K562 (cell line): Measurements from ENCODE around the gene TBX1. TPM values are rescaled to one million over a fixed set of nuclear protein-coding genes. Genes with fewer than 3 reads are reported as not detected.

ENCODE experiments used
- AFF1 ChIP-seq, 2 experiments: fragments of 450-650 bp; IDR thresholded peaks; 2 replicates each; pipeline ENCODE4 v1.6.1; 2018; ENCODE audit warnings: mild to moderate bottlenecking in 2 of 2, low read depth in 1 of 2; ENCODE audit not compliant: partially characterized antibody in 2 of 2
- ERF ChIP-seq: fragments of 450-650 bp; formaldehyde crosslinking; IDR thresholded peaks from 2 replicates; pipeline ENCODE4 v1.4.0; 2020; ENCODE audit warnings: mild to moderate bottlenecking, mixed read lengths
- ESRRA ChIP-seq: fragments of 450-650 bp; IDR thresholded peaks from 2 replicates; pipeline ENCODE4 v1.6.1; 2014; ENCODE audit warnings: low read depth, mild to moderate bottlenecking, moderate library complexity, borderline replicate concordance
- ETS2 ChIP-seq: IDR thresholded peaks from 2 replicates; pipeline ENCODE4 v1.6.1; 2016; ENCODE audit warnings: borderline replicate concordance, missing genetic modification characterization, mild to moderate bottlenecking, moderate library complexity, missing compliant biosample characterization; ENCODE audit not compliant: poor library complexity, severe bottlenecking
- HEY1 ChIP-seq: fragments of 250-450 bp; sonication (Bioruptor Pico); IDR thresholded peaks from 2 replicates; pipeline ENCODE4 v1.5.0; 2020; ENCODE audit warnings: mild to moderate bottlenecking, moderate library complexity, borderline replicate concordance
- L3MBTL2 ChIP-seq: fragments of 450-650 bp; IDR thresholded peaks from 2 replicates; pipeline ENCODE4 v1.6.1; 2016; ENCODE audit warnings: mild to moderate bottlenecking, moderate library complexity
- MYC ChIP-seq, 2 experiments: fragments of 250-450 bp in 1 of 2; sonication (Bioruptor Pico) in 1 of 2; IDR thresholded peaks; 2 replicates each; pipeline versions ENCODE4 v1.5.1 to v1.6.1; 2012 to 2021; ENCODE audit warnings: low read depth in 2 of 2, borderline replicate concordance in 1 of 2, improper control_type of control experiment in 1 of 2, low read length in 1 of 2, mild to moderate bottlenecking in 1 of 2, moderate library complexity in 1 of 2
- NCOA2 ChIP-seq, 2 experiments: fragments of 450-650 bp; IDR thresholded peaks; 2 replicates each; pipeline ENCODE4 v1.6.1; 2018; ENCODE audit warnings: mild to moderate bottlenecking in 2 of 2, moderate library complexity in 1 of 2; ENCODE audit not compliant: partially characterized antibody in 2 of 2
- NFATC3 ChIP-seq: fragments of 450-650 bp; IDR thresholded peaks from 2 replicates; pipeline ENCODE4 v1.6.1; 2017; ENCODE audit warnings: mild to moderate bottlenecking
- NFRKB ChIP-seq: fragments of 450-650 bp; IDR thresholded peaks from 2 replicates; pipeline ENCODE4 v1.6.1; 2016; ENCODE audit warnings: low read depth
- RBM15 ChIP-seq: fragments of 200-400 bp; formaldehyde crosslinking; IDR thresholded peaks from 2 replicates; pipeline ENCODE4 v1.6.1; 2018; ENCODE audit warnings: mild to moderate bottlenecking, low read length, moderate library complexity; ENCODE audit not compliant: insufficient read depth
- TRIM28 ChIP-seq: fragments of 450-650 bp; IDR thresholded peaks from 2 replicates; pipeline ENCODE4 v1.6.1; 2017
- ZBTB7A ChIP-seq: IDR thresholded peaks from 2 replicates; pipeline ENCODE4 v1.6.1; 2011; ENCODE audit warnings: low read depth, mild to moderate bottlenecking, low read length, moderate library complexity, borderline replicate concordance; ENCODE audit not compliant: control insufficient read depth
- ZNF133 ChIP-seq: fragments of 250-450 bp; sonication (Bioruptor Pico); IDR thresholded peaks from 2 replicates; pipeline ENCODE4 v1.4.0; 2020; ENCODE audit warnings: mild to moderate bottlenecking
- ZNF3 ChIP-seq: fragments of 250-450 bp; sonication (Bioruptor Pico); IDR thresholded peaks from 2 replicates; pipeline ENCODE4 v1.5.0; 2021; ENCODE audit warnings: mild to moderate bottlenecking, moderate library complexity
- ZNF586 ChIP-seq: fragments of 450-650 bp; formaldehyde crosslinking; conservative IDR thresholded peaks from 2 replicates; pipeline ENCODE4 v1.4.0; 2020; ENCODE audit warnings: mild to moderate bottlenecking, moderate library complexity
- ZNF655 ChIP-seq: fragments of 250-450 bp; sonication (Bioruptor Pico); IDR thresholded peaks from 2 replicates; pipeline ENCODE4 v1.5.0; 2021
- polyA plus RNA-seq, 8 experiments: library from polyadenylated mRNA; depleted of rRNA in 4 of 8; stranded (reverse) in 5 of 8; unstranded in 3 of 8; fragments of >200 nt; fragmentation: Nextera tagmentation in 2 of 8; fragmentation: Illumina TruSeq in 1 of 8; extraction: Ambion mirVana in 2 of 8; extraction: Trizol in 1 of 8; gene quantifications; 2 replicates each; pipeline versions ENCODE4 v1.2.1 to v1.2.3, GENCODE V29; 2011 to 2014; ENCODE audit warnings: inconsistent platforms in 1 of 8, missing spikeins in 1 of 8
- total RNA-seq, 7 experiments: library from RNA; depleted of rRNA in 6 of 7; stranded (reverse); fragments of >200 nt in 6 of 7; fragmentation: Illumina TruSeq in 2 of 7; extraction: Trizol in 2 of 7; gene quantifications; 2 replicates each; pipeline versions ENCODE4 v1.2.1 to v1.2.3, GENCODE V29; 2011 to 2021; ENCODE audit warnings: low replicate concordance in 1 of 7
- TF ChIP-seq, protein P1 (sequence below): fragments of 450-650 bp; formaldehyde crosslinking; IDR thresholded peaks from 2 replicates; pipeline ENCODE4 v1.4.0; 2022; ENCODE audit warnings: mild to moderate bottlenecking, moderate library complexity
- TF ChIP-seq, protein P2 (sequence below): fragments of 450-650 bp; IDR thresholded peaks from one replicate; pipeline ENCODE4 v1.6.1; 2018; ENCODE audit warnings: mild to moderate bottlenecking, moderate library complexity; ENCODE audit not compliant: partially characterized antibody

Gene TBX1
- total and polyA plus RNA-seq, 9 of the 15 experiments (the other 6 are each of a cell fraction or from before 2014, with no cell fraction given): 0.07 to 35.0 (median 3.9) TPM

- no peak for TF ChIP-seq ZNF586 (CRISPR knock-in tag)
- TF ChIP-seq AFF1 (IDR thresholded peaks at IDR 0.05; ENCODE audit: low read depth in 1 of 2, partially characterized antibody in 2 of 2): no peak
- no peak for TF ChIP-seq ZNF3
- TF ChIP-seq, protein P1, sequence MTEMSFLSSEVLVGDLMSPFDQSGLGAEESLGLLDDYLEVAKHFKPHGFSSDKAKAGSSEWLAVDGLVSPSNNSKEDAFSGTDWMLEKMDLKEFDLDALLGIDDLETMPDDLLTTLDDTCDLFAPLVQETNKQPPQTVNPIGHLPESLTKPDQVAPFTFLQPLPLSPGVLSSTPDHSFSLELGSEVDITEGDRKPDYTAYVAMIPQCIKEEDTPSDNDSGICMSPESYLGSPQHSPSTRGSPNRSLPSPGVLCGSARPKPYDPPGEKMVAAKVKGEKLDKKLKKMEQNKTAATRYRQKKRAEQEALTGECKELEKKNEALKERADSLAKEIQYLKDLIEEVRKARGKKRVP (CRISPR knock-in tag): no peak
- TF ChIP-seq HEY1 (CRISPR knock-in tag): no peak
- TF ChIP-seq NCOA2 (IDR thresholded peaks at IDR 0.05; ENCODE audit: partially characterized antibody in 2 of 2): no peak
- TF ChIP-seq NFATC3: no peak
- no peak for TF ChIP-seq ZNF133 (CRISPR knock-in tag)
- TF ChIP-seq NFRKB: no peak
- no peak for TF ChIP-seq ZNF655 (CRISPR knock-in tag)
- TF ChIP-seq RBM15: no peak
- TF ChIP-seq MYC (IDR thresholded peaks at IDR 0.05; ENCODE audit: low read depth, low read length): peak; percentile 54; the same call in 1 of the 2 replicates
- TF ChIP-seq MYC (CRISPR knock-in tag; IDR thresholded peaks at IDR 0.05; ENCODE audit: borderline replicate concordance, low read depth): peak; percentile 77; the same call in 1 of the 2 replicates
- TF ChIP-seq L3MBTL2: peak; percentile 64
- TF ChIP-seq ERF: no peak
- no peak for TF ChIP-seq ETS2 (tag)
- TF ChIP-seq ESRRA: no peak
- TF ChIP-seq, protein P2, sequence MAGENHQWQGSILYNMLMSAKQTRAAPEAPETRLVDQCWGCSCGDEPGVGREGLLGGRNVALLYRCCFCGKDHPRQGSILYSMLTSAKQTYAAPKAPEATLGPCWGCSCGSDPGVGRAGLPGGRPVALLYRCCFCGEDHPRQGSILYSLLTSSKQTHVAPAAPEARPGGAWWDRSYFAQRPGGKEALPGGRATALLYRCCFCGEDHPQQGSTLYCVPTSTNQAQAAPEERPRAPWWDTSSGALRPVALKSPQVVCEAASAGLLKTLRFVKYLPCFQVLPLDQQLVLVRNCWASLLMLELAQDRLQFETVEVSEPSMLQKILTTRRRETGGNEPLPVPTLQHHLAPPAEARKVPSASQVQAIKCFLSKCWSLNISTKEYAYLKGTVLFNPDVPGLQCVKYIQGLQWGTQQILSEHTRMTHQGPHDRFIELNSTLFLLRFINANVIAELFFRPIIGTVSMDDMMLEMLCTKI: no peak
- peak; percentile 33; the same call in 1 of the 2 replicates for TF ChIP-seq ZBTB7A
- no peak for TF ChIP-seq TRIM28
Measured at GRCh38 chr22:19766511-19767426, 6.2 kb downstream of the TBX1 start (continued).
